COLO829 (cell line): ENCODE data around the gene ZNF660.
"Not testable (repeated sequence)": the region's sequence is repeated elsewhere in the genome, so short reads cannot be mapped to it uniquely, and the experiment has no call there.

Experiments used
- DNase-seq: peaks from one replicate; pipeline ENCODE4 v3.0.0; 2012; ENCODE audit warnings: low spot score

The ZNF660 gene

DNA sequence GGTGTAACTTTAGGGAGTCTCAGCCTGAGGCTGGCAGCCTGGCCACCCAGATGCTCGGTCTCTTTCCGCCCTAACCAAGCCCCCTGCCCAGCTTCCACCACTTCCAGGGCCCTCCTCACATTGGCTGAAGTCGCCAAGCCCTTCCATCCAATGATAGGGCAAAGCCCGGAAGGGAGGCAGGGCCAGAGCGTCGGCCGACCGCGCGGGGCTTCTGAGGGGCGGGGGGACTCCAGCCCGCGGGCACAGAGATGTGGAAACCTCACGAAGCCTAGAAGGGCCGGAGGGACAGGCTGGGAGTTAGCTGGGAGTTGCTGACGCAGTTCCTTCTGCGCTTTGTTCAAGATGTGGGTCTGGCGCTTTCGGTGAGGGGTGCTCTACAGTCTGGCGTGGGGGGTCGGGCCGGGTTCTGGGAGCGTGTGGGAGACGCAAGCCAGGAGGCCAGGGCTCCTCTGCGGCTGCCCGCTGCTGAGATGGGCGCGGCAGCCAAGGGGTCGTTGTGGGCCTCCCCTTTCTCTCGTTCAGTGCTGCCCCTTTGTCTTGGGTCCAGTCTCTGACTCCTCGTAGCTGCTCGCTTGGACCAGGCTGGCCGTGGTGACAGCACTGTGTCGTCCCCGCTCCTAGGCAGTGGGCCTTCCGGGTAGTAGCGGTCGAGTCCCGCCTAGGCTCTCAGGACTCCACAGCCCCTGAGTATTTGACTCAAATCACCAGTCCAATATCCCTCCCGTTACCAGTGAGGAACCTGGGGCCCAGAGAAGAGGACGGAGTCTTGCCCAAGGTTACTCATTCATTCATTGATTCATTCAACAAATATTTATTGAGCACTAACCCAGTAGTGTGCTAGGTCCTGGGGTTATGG lies at the start of gene ZNF660:
ZNF660 (plus strand) TSS at position 319 of the 856 bp plus-strand sequence. CDS start 9,230 bp downstream, outside the sequence.
- DNase-seq, result no peak

DNA sequence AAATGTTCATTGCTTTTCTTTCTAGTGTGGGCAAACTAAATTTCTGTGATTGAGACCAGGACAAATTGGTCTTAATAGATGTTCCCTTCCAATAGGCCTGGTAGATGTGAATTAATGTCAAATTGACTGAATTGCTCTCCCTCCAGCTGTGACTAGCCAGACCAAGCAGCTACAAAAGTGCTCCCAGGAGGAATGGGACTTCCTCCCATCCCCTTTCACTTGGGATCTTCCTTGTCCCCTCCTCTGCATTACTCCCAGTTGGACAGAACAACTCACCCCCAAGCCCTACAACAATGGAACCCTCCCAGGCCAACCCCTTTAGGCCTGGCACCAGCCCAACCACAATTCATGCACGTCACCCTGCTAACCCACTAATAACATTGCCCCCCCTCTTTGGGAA lies 49.4 kb upstream of the ZNF660 start:
- no peak for DNase-seq

DNA sequence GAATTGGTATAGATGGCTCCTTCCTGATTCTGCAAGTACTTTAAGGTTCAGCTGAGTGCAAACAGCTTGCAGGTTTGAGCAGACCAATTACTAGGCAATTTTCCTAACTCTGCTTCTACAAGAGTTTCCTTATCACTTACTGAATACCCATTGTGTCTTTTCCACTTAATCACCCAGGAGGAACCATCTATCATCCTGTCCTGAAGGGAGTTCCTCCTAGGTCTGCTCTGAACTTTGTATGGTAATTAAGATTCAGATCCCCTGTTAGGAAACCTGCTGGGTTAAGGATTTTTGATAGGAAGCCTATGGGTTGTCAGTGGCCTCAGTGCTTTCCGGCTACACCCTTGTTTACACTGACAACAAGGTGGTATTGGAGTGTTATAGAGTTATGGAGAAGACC lies 40.0 kb upstream of the ZNF660 start:
- not testable (repeated sequence) for DNase-seq

DNA sequence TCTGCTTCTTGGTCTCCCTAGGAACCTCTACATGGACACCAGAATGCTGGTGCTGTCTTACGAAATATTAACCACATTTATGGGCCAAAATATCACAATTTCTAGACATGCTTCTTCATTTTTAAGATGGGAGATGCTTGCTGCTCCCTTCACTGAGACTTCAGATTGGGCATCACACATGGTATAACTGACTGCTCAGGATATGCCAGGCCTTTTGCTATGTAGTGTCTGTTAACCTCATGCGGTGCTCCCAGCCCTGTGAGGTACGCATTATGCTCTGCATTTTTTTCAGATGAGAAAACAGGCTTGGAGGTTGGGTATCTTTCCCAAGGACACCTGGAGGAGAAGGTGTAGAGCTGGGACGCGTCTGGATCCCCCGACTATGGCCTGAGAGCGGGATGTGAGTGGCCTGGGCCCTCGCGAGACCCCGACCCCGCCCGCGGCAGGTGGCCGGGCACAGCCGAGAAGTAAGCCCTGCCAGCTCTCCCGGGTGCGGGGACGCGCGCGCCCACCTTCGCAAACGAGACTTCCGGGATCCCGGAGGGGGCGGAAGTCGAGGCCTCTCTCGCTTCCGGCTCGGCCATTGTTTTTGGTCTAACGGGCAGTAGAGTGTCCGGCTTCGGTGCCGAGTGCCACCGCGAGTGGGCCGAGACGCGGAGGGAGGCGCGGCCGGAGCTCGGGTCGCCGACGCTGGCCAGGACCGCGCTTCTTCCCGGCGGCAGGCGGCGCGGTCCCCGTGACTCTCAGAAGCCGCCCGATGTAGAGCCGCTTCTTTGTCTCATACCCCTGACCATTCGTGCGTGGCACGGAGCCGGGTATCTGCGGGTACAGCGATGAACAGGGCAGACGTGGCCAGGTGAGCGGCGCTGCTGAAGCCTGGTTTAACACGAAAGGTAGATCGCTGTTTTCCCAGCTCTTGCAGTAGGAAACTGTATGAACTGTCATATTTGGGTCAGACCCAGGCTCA lies 29.9 kb upstream of the ZNF660 start, which contains the start of gene ZKSCAN7:
ZKSCAN7 (plus strand) TSS at position 568 of the 967 bp plus-strand sequence. CDS start 1,855 bp downstream, outside the sequence.
- DNase-seq, result no peak

DNA sequence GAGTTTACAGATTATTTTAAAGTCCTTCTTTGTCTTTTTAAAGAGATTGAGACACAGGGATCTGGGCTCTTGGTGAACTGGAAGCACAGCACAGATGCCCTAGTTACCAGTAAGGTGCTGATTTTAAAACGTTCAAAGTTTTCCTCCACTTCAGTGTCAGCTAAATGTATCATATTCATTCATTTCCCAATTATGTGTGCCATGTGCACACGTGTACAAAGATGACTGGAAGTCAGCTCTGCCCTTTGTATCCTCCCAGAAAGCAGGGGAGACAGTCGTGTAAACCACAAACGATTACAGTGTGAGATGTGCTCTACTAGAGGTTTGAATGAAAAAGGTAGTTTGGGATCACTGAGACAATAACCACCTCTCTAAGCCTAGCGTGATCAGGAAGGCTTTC lies 29.0 kb upstream of the ZNF660 start:
- DNase-seq, result no peak

DNA sequence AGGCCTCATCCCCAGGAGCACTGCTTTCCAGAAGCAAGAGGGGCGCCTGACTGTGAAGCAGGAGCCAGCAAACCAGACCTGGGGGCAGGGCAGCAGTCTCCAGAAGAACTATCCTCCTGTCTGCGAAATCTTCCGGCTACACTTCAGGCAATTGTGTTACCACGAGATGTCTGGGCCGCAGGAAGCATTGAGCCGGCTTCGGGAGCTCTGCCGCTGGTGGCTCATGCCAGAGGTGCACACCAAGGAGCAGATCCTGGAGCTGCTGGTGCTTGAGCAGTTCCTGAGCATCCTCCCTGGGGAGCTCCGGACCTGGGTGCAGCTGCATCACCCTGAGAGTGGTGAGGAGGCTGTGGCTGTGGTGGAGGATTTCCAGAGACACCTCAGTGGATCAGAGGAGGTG lies 27.7 kb upstream of the ZNF660 start:
- DNase-seq, result no peak

DNA sequence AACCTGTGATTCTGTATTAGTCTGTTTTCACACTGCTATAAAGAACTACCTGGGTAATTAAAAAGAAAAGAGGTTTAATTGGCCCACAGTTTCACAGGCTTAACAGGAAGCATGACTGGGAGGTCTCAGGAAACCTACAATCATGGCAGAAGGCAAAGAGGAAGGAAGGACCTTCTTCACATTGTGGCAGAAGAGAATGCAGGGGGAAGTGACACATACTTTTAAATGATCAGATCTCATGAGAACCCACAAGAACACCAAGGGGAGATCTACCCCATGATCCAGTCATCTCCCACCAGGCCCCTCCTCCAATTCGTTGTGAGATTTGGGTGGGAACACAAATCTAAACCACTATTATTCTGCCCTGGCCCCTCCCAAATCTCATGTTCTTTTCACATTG lies 23.7 kb upstream of the ZNF660 start:
- no peak for DNase-seq

DNA sequence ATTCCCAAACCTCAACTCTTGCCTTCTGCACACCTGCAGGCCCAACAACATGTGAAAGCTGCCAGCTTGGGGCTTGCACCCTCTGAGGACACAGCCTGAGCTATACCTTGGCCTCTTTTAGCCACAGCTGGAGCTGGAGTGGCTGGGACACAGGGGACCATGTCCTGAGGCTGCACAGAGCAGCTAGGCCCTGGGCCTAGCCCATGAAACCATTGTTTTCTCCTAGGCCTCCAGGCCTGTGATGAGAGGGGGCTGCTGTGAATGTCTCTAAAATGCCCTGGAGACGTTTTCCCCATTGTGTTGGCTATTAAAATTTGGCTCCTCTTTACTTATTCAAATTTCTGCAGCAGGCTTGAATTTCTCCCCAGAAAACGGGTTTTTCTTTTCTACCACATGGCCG lies 22.6 kb upstream of the ZNF660 start:
- no peak for DNase-seq

DNA sequence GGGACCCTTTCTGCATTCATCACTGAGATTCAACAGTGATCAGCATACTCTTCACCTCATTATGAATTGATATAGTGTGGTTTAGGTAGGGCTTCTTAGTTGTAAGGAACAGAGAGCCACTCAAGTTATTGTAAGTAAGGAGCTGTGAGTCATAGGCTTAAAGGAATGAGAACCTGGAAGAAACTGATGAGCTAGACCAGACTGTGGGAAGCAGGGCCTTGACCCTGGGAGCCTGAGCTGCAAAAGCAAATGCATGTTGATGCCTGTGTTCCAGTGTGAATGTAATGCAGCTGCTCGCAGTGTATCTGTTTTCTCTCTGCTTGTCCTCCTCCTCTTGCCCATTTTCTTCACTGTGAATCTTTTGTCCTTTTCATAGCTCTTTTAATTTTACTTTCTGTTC lies 16.2 kb upstream of the ZNF660 start:
- no peak for DNase-seq

GRCh38 chr3:44571024-44571423 lies 13.7 kb upstream of the ZNF660 start:
- DNase-seq, result no peak

GRCh38 chr3:44576613-44577012 lies 8.2 kb upstream of the ZNF660 start:
- no peak for DNase-seq

DNA sequence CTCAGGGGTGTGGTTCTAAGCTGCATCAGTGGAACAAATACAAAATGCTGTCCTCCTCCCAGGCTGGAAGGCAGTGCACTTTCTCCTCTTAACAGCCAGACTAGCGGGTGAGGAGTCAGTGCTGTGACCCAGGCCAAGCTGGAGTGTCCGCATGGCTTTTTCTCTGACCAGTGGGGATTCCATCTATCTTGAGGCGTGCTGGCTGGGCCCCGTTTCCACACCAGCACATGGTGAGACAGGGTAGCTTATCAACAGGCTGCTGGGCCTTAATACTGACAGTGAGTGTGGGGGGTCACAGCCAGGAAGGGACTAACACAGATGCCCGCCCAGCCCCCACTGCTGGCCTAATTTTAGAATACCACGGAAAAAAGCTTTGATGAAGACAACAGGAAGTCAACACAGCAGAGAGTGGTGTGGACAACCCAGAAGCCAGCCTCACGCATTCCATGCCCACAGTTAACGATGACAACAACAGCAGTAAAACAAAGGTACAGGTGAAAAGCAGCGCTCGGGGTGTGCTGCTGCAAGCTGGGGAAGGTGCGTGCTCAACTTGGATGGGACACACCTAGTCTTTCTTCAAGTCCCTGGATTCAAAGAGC lies 7.3 kb upstream of the ZNF660 start:
- DNase-seq, result not testable (repeated sequence)

GRCh38 chr3:44578316-44578715 lies 6.4 kb upstream of the ZNF660 start:
- DNase-seq, result not testable (repeated sequence)

DNA sequence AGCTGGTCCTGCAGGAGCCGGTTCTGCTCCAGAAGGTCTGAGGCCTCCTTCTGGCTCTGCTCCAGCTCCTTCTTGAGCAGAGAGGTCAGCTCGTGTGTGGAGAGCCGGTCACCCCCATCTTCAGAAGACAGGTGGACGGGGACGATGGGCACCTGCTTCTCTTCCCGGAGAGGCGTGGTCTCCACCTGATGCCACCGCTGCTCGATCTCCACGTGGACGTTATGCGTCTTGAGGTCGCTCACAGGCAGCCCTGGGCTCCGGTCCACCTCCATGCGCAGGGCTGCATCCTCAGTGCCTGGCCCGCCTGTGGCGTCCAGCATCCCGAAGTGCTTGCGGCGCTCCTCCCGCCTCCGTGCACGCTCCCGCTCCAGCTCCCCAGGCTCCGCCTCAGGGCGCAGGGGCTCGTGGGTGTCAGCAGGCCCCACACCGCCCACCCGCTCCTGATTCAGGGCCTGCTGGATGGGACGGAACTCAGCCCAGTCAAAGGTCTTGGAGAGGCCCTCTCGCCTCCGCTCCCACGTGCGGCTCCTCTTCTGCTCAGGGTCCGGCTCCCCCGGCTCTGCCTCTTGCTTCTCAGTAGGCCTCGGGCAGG lies 5.7 kb upstream of the ZNF660 start:
- DNase-seq, result not testable (repeated sequence)

DNA sequence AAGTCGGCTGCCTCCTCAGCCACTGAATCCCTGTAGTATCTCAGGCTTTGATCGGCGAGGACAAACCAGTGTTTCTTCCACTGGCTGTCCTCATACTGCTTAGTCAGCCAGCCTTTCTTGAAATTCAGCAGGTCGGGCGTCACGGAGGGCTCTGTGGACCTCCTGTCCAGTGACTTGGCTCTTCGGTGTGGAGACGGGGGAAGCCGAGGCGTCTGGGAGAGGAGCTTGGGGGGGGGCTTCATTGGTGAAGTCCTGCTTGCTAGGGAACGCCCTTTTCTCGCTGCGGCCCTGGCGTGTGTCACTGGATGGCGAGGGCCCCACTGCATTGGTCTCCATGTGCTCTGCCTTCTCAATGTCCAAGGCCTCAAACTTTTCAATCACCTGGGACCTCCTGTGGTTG lies 5.0 kb upstream of the ZNF660 start:
- not testable (repeated sequence) for DNase-seq

- not testable (repeated sequence) for DNase-seq
Measured at GRCh38 chr3:44580971-44581370, 3.8 kb upstream of the ZNF660 start.

DNA sequence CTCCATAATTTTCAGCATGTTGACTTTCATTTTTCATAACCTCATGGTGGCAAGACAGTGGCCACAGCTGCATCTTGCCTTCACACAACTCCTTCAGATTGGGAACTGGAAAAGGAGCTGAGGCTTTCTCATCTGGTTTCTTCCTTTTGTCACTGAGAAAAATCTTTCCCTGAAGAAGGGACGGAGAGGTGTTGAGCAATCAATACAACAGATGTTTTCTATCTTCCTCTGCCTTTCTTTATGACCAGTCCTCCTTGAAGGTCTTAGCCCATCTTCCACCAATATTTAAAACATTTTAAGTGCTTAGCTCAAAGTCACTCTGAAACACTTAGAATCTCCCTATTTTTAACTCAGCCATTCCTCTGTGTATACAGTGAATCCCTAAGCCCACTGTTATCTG lies 11.9 kb downstream of the ZNF660 start:
- DNase-seq, result no peak

DNA sequence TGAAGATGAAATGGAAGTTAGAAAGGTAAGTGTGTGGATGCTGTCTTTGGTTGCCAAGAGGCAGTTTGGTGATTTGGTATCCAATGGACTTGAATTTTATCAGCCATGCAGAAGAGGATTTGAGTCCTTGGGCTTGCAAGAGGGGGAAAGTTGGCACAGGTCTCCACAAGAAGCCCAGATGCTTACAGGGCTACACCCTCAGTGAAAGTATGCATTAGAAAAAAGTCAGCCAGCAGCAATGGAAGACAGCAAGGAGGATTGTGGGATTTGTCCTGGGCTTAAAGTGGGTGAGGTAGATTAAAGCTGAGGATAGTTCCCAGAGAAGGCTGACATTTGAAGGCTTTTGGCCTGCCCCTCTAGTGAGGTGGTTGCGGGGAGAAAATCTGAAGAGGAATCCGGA lies 17.0 kb downstream of the ZNF660 start:
- no peak for DNase-seq

DNA sequence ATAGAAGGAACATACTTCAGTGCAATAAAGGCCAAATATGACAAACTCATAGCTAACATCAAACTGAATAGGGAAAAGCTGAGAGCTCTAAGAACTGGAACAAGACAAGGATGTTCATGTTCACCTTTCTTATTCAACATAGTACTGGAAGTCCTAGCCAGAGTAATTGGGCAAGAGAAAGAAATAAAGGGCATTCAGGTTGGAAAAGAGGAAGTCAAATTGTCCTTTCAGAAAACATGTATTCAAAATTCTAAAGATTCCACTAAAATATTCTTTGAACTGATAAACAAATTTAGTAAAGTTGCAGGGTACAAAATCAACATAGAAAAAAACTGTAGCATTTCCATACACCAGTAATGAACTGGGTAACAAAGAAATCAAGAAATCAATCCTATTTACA lies 27.9 kb downstream of the ZNF660 start:
- DNase-seq, result no peak

- DNase-seq, result peak; percentile 87
Measured at GRCh38 chr3:44624749-44625480, 40.2 kb downstream of the ZNF660 start, which contains the start of gene ZNF197. TSS of gene ZNF197 (plus strand) at chr3:44625036. CDS start at chr3:44629155, 4,119 bp downstream.

DNA sequence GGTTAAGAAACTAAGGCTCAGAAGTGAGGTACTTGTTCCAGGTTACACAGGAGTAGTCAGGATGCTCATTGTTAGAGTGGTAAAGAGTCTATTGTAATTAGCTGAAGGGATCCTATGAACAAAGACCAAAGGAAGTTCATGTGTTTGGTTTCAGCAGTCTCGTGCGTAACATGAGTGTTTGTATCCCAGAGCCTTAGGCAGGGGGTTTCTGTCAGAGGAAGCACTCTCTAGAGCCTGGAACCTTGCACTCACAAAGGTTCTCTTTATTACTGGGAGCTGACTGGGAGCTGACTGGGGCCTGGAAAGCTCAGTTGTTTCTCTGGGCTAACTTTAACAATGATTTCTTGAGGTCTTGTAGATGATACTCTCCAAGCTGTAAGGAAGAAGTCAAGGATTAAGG lies 44.0 kb downstream of the ZNF660 start:
- DNase-seq, result peak; percentile 15
